H1 (cell line): ENCODE measurements around the gene PDHB. TPM values are rescaled to one million over a fixed set of nuclear protein-coding genes. Genes with fewer than 3 reads are reported as not detected.

Experiments used
- CTCF ChIA-PET: fragments of 300-600 bp; sonication (Branson Sonifier 250); formaldehyde crosslinking; loops from one replicate; lab custom pipeline; 2021; ENCODE audit not compliant: partially characterized antibody; lab: Charles Lee
- POLR2A ChIA-PET: fragments of 300-600 bp; sonication (Branson Sonifier 250); formaldehyde crosslinking; loops from one replicate; lab custom pipeline; 2021; ENCODE audit warnings: inconsistent platforms; ENCODE audit not compliant: partially characterized antibody; lab: Charles Lee
- DNase-seq, 2 experiments: peaks; one replicate each; pipeline versions ENCODE4 v3.0.0 to v3.0.0-alpha.2; 2010 to 2022; ENCODE audit warnings: low spot score in 2 of 2, low read depth in 1 of 2, mixed read lengths in 1 of 2
- FAIRE-seq: peaks from 2 replicates; lab custom pipeline; 2011; peaks lifted over from hg19 to GRCh38; lab: Jason Lieb, UNC
- H2AFZ ChIP-seq: 2 replicates; pipeline ENCODE4 v1.8.1; 2012; ENCODE audit warnings: low read length, inconsistent platforms
- H2AK5ac ChIP-seq: 2 replicates; pipeline ENCODE4 v1.6.1; 2013; ENCODE audit warnings: low read depth, low read length
- H2BK120ac ChIP-seq: replicated peaks from 2 replicates; pipeline ENCODE3; 2013; ENCODE audit warnings: low read depth, low read length, inconsistent platforms
- H2BK12ac ChIP-seq: 2 replicates; pipeline ENCODE4 v1.6.1; 2013; ENCODE audit warnings: low read depth, low read length
- H2BK15ac ChIP-seq: 2 replicates; pipeline ENCODE4 v1.6.1; 2013; ENCODE audit warnings: low read length
- H2BK20ac ChIP-seq: 2 replicates; pipeline ENCODE4 v1.6.1; 2013; ENCODE audit warnings: low read length
- H2BK5ac ChIP-seq: 2 replicates; pipeline ENCODE4 v1.6.1; 2013; ENCODE audit warnings: low read depth, low read length
- H3K14ac ChIP-seq: 2 replicates; pipeline ENCODE4 v1.6.1; 2013; ENCODE audit warnings: inconsistent platforms; ENCODE audit not compliant: insufficient read length
- H3K18ac ChIP-seq: 2 replicates; pipeline ENCODE4 v1.6.1; 2013; ENCODE audit warnings: low read length; ENCODE audit errors: extremely low read depth
- H3K23ac ChIP-seq: 2 replicates; pipeline ENCODE4 v1.6.1; 2013; ENCODE audit warnings: inconsistent platforms; ENCODE audit not compliant: insufficient read length
- H3K23me2 ChIP-seq: 2 replicates; pipeline ENCODE4 v1.6.1; 2013; ENCODE audit warnings: low read depth, low read length
- H3K27ac ChIP-seq: 2 replicates; pipeline ENCODE4 v1.6.1; 2011; ENCODE audit warnings: low read depth, low read length, inconsistent platforms
- H3K27me3 ChIP-seq, 4 experiments: replicated peaks in 1 of 4; 1 replicate in 1 of 4; 2 replicates in 3 of 4; pipeline versions ENCODE4 v1.6.1 to v1.8.1; 2011 to 2013; ENCODE audit warnings: low read length in 3 of 4, mild to moderate bottlenecking in 3 of 4, inconsistent platforms in 2 of 4, mixed read lengths in 2 of 4, moderate library complexity in 1 of 4; ENCODE audit not compliant: control insufficient read depth in 3 of 4, insufficient read depth in 3 of 4; ENCODE audit errors: extremely low read depth in 1 of 4
- H3K36me3 ChIP-seq, 4 experiments: 2 replicates each; pipeline versions ENCODE4 v1.6.1 to v1.8.1; 2011 to 2013; ENCODE audit warnings: mild to moderate bottlenecking in 4 of 4, low read length in 3 of 4, moderate library complexity in 2 of 4, control low read depth in 1 of 4, inconsistent platforms in 1 of 4; ENCODE audit not compliant: insufficient read depth in 4 of 4, control insufficient read depth in 2 of 4
- H3K4ac ChIP-seq: replicated peaks from 2 replicates; pipeline ENCODE3; 2013; ENCODE audit warnings: low read length, low read depth, mixed read lengths, inconsistent platforms; ENCODE audit not compliant: insufficient read length
- H3K4me1 ChIP-seq, 4 experiments: replicated peaks in 1 of 4; 1 replicate in 1 of 4; 2 replicates in 3 of 4; pipeline versions ENCODE4 v1.6.1 to v1.8.1; 2011 to 2013; ENCODE audit warnings: low read length in 3 of 4, inconsistent platforms in 2 of 4, mixed read lengths in 1 of 4; ENCODE audit not compliant: insufficient read depth in 4 of 4, control insufficient read depth in 3 of 4
- H3K4me2 ChIP-seq, 2 experiments: 2 replicates each; pipeline versions ENCODE4 v1.6.1 to v1.8.1; 2011 to 2013; ENCODE audit warnings: low read depth in 2 of 2, low read length in 2 of 2, control low read depth in 1 of 2, inconsistent platforms in 1 of 2, mild to moderate bottlenecking in 1 of 2; ENCODE audit not compliant: insufficient read depth in 1 of 2
- H3K4me3 ChIP-seq, 4 experiments: fragments of 200-600, 300-600 bp in 1 of 4; sonication (generic), shearing (Covaris generic), sonication (Bioruptor Twin) in 1 of 4; 2 replicates each; pipeline versions ENCODE4 v1.5.1 to v1.8.1; 2011 to 2016; ENCODE audit warnings: low read length in 4 of 4, low read depth in 3 of 4, control low read depth in 2 of 4, inconsistent platforms in 2 of 4, mild to moderate bottlenecking in 2 of 4, mixed read lengths in 1 of 4, moderate library complexity in 1 of 4; ENCODE audit not compliant: insufficient read depth in 2 of 4; ENCODE audit errors: extremely low read depth in 1 of 4
- H3K56ac ChIP-seq: replicated peaks from 2 replicates; pipeline ENCODE3; 2013; ENCODE audit warnings: low read depth, mild to moderate bottlenecking, mixed read lengths, low read length, inconsistent platforms; ENCODE audit not compliant: insufficient read length
- H3K79me1 ChIP-seq: 2 replicates; pipeline ENCODE4 v1.6.1; 2013; ENCODE audit warnings: low read depth, low read length, control low read depth
- H3K79me2 ChIP-seq, 2 experiments: 2 replicates each; pipeline versions ENCODE4 v1.6.1 to v1.8.1; 2012 to 2013; ENCODE audit warnings: low read length in 2 of 2, mild to moderate bottlenecking in 2 of 2, inconsistent platforms in 1 of 2; ENCODE audit not compliant: insufficient read depth in 2 of 2, control insufficient read depth in 1 of 2
- H3K9ac ChIP-seq, 4 experiments: replicated peaks in 1 of 4; 1 replicate in 1 of 4; 2 replicates in 3 of 4; pipeline versions ENCODE4 v1.6.1 to v1.8.1; 2011 to 2013; ENCODE audit warnings: low read depth in 3 of 4, low read length in 3 of 4, control low read depth in 2 of 4, mild to moderate bottlenecking in 2 of 4, moderate library complexity in 2 of 4, inconsistent platforms in 1 of 4; ENCODE audit errors: extremely low read depth in 1 of 4
- H3K9me3 ChIP-seq, 2 experiments: 2 replicates each; pipeline versions ENCODE4 v1.6.1 to v1.8.1; 2012 to 2013; ENCODE audit warnings: mild to moderate bottlenecking in 2 of 2, moderate library complexity in 2 of 2, control low read depth in 1 of 2, inconsistent platforms in 1 of 2, low read depth in 1 of 2, low read length in 1 of 2, mixed read lengths in 1 of 2; ENCODE audit not compliant: insufficient read depth in 2 of 2
- H4K20me1 ChIP-seq, 2 experiments: replicated peaks in 1 of 2; 2 replicates each; pipeline versions ENCODE3 to v1.8.1; 2011 to 2013; ENCODE audit warnings: inconsistent platforms in 2 of 2, low read length in 2 of 2, mild to moderate bottlenecking in 1 of 2; ENCODE audit not compliant: insufficient read depth in 2 of 2, control insufficient read depth in 1 of 2
- H4K5ac ChIP-seq: 2 replicates; pipeline ENCODE4 v1.6.1; 2013; ENCODE audit warnings: low read length, low read depth, mixed read lengths, inconsistent platforms; ENCODE audit not compliant: insufficient read length
- H4K8ac ChIP-seq: 2 replicates; pipeline ENCODE4 v1.8.0; 2013; ENCODE audit warnings: mild to moderate bottlenecking, moderate library complexity, low read length, inconsistent platforms; ENCODE audit not compliant: insufficient read depth; ENCODE audit errors: extremely low read depth
- H4K91ac ChIP-seq: replicated peaks from 2 replicates; pipeline ENCODE3; 2013; ENCODE audit warnings: low read length, mixed read lengths, inconsistent platforms; ENCODE audit not compliant: insufficient read length
- EGR1 ChIP-seq: IDR thresholded peaks from 2 replicates; pipeline ENCODE4 v1.6.1; 2011; ENCODE audit warnings: low read depth, low read length, borderline replicate concordance
- NRF1 ChIP-seq: IDR thresholded peaks from 2 replicates; pipeline ENCODE4 v1.6.1; 2011; ENCODE audit warnings: mild to moderate bottlenecking, low read depth, low read length, improper control_type of control experiment
- POLR2A ChIP-seq, 2 experiments: IDR thresholded peaks; 1 replicate in 1 of 2; 2 replicates in 1 of 2; pipeline ENCODE4 v1.6.1; 2011; ENCODE audit warnings: low read depth in 2 of 2, low read length in 2 of 2, mild to moderate bottlenecking in 2 of 2; ENCODE audit errors: control extremely low read depth in 1 of 2
- SAP30 ChIP-seq: fragments of 300-600 bp; sonication (generic); IDR thresholded peaks from 2 replicates; pipeline ENCODE4 v1.7.1; 2012; ENCODE audit warnings: low read length, moderate library complexity, mild to moderate bottlenecking, inconsistent platforms; ENCODE audit not compliant: insufficient read depth, insufficient replicate concordance
- TAF1 ChIP-seq: IDR thresholded peaks from 2 replicates; pipeline ENCODE4 v1.6.1; 2011; ENCODE audit warnings: mild to moderate bottlenecking, low read depth, low read length
- WGBS, 2 experiments: shearing (Covaris generic) in 1 of 2; methylation state at CpG; one replicate each; pipeline versions ENCODE4 v1.1.6 to v1.1.7; 2013 to 2015; ENCODE audit warnings: low lambda C conversion rate in 2 of 2, mixed read lengths in 2 of 2, inconsistent platforms in 1 of 2, low coverage in 1 of 2, missing lambda C conversion rate in 1 of 2; ENCODE audit not compliant: insufficient replicate concordance in 2 of 2, insufficient coverage in 1 of 2, insufficient read length in 1 of 2; ENCODE audit errors: extremely low coverage in 1 of 2, missing lambda C conversion rate in 1 of 2; 5-methylcytosine and 5-hydroxymethylcytosine counted together
- polyA plus RNA-seq, 7 experiments: library from polyadenylated mRNA; depleted of rRNA in 3 of 7; stranded (reverse) in 5 of 7; unstranded in 2 of 7; fragments of >200 nt in 5 of 7; fragments of 200-250 nt in 2 of 7; gene quantifications; 1 replicate in 5 of 7; 2 replicates in 1 of 7; 4 replicates in 1 of 7; pipeline versions ENCODE4 v1.2.1 to v1.2.3, GENCODE V29; 2011 to 2013; ENCODE audit warnings: missing spikeins in 2 of 7, mixed read lengths in 2 of 7
- total RNA-seq: library from RNA; stranded (reverse); fragmentation: NEBNext Ultra II Directional; extraction: Animal tissue kit (Norgen Biotek cat#: 25700); gene quantifications from 2 replicates; pipeline ENCODE4 v1.2.1, GENCODE V29; 2021

The PDHB gene
- total and polyA plus RNA-seq, 2 of the 8 experiments (the other 6 are each of a cell fraction or from before 2014, with no cell fraction given) = 90.4 to 140 TPM

GRCh38 chr3:58424613-58425012 lies 9.0 kb downstream of the PDHB start:
- Histone ChIP-seq H4K8ac (no peak overlapping the region), H2BK15ac (no peak overlapping the region), H3K23me2 (no peaks in the 10 kb centered on the region), H3K4me1 (no peaks in the 10 kb centered on the region; a peak in 1 of 7 replicates), H3K23ac (no peak overlapping the region), H2BK12ac (no peak overlapping the region), H3K27me3 (no peaks in the 10 kb centered on the region), H4K5ac (no peak overlapping the region), H2BK120ac (no peak overlapping the region), H4K20me1 (peaks cover 2 to 4% of the 10 kb centered on the region in 2 experiments), H2AK5ac (no peak overlapping the region), H3K79me1 (no peaks in the 10 kb centered on the region), H3K18ac (no peak overlapping the region), H3K79me2 (no peaks in the 10 kb centered on the region), H4K91ac (no peak overlapping the region), H2AFZ (no peak overlapping the region), H3K36me3 (peaks cover 11 to 67% (median 39%) of the 10 kb centered on the region in 4 experiments; a peak in 7 of 8 replicates), H3K9ac (no peak overlapping the region), H3K27ac (no peak overlapping the region), H3K9me3 (no peaks in the 10 kb centered on the region), H3K14ac (no peak overlapping the region), H3K56ac (no peak overlapping the region), H3K4me2 (no peak overlapping the region), H3K4me3 (no peak overlapping the region), H3K4ac (no peak overlapping the region), H2BK20ac (no peak overlapping the region), H2BK5ac (no peak overlapping the region)
- ChIA-PET POLR2A (interaction anchor here (0.6 to 4.3 kb wide), 14 partner anchors 9 to 118 kb away, joined by 3 to 30 read pairs (median 5); partner anchors contain the start of genes HTD2, KCTD6, PDHB and RPP14), CTCF (interaction anchor here (0.7 to 4.0 kb wide), 16 partner anchors 9 to 247 kb away, joined by 3 to 29 read pairs (median 4); no protein-coding TSS in a partner anchor)
- FAIRE-seq = no peak
- 93% methylated on average over 8 of the region's 8 CpGs; no CpG with 5 or more reads in 1 of the 2 experiments for WGBS, 2 experiments
- no peak for DNase-seq
- no peak for TF ChIP-seq TAF1
- no peak for TF ChIP-seq NRF1
- no peak for TF ChIP-seq SAP30
- no peak for TF ChIP-seq EGR1
- peak in 1 of 2 experiments; percentile 44; a peak in 2 of 3 replicates for TF ChIP-seq POLR2A (IDR thresholded peaks at IDR 0.05; ENCODE audit: control extremely low read depth in 1 of 2, low read depth in 2 of 2, low read length in 2 of 2)
